HepG2 (cell line): Measurements from ENCODE around the gene TMC4. TPM values are rescaled to one million over a fixed set of nuclear protein-coding genes. Genes with fewer than 3 reads are reported as not detected.

Experiments
- ATAC-seq: fragments of 200-7000 bp; cut with Tn5 transposase; 3 replicates; pipeline ENCODE4 v1.9.1; 2020; ENCODE audit warnings: mild to moderate bottlenecking, moderate library complexity
- BruUV-seq: library from RNA; stranded (reverse); fragments of 400-500 nt; replicated peaks from 2 replicates; lab custom pipeline; 2021; lab: Mats Ljungman, UMichigan
- CTCF ChIA-PET: fragments of 300-600 bp; formaldehyde crosslinking; extraction: SDS; loops from one replicate; lab custom pipeline; 2021; ENCODE audit warnings: low total read pairs, inconsistent platforms, low intra/inter-chr PET ratio; lab: Yijun Ruan, JAX
- POLR2A ChIA-PET: fragments of 350-600 bp; sonication (Branson Sonifier 250); formaldehyde crosslinking; loops from one replicate; lab custom pipeline; 2020; ENCODE audit warnings: antibody characterized with exemption, inconsistent platforms; lab: Yijun Ruan, JAX
- DNase-seq: peaks from one replicate; pipeline ENCODE4 v3.0.0-alpha.2; 2015; ENCODE audit warnings: low spot score
- FAIRE-seq: peaks from 3 replicates; lab custom pipeline; 2011; peaks lifted over from hg19 to GRCh38; lab: Jason Lieb, UNC
- H2AFZ ChIP-seq: one replicate; pipeline ENCODE4 v1.6.1; 2011; ENCODE audit warnings: low read length, inconsistent platforms
- H3K27ac ChIP-seq: fragments of 300-600 bp; 3 replicates; pipeline ENCODE4 v1.8.0; 2011; ENCODE audit warnings: mixed run types, mild to moderate bottlenecking, mixed read lengths, low read length, inconsistent platforms; ENCODE audit not compliant: insufficient read depth; ENCODE audit errors: extremely low read length
- H3K27me3 ChIP-seq, 2 experiments: fragments of 200-600 bp in 1 of 2; 2 replicates in 1 of 2; 3 replicates in 1 of 2; pipeline versions ENCODE4 v1.6.0 to v1.8.0; 2011; ENCODE audit warnings: low read length in 2 of 2, mild to moderate bottlenecking in 2 of 2, moderate library complexity in 2 of 2, inconsistent platforms in 1 of 2; ENCODE audit not compliant: insufficient read depth in 2 of 2, control insufficient read depth in 1 of 2
- H3K36me3 ChIP-seq, 2 experiments: fragments of 200-600 bp in 1 of 2; replicated peaks in 1 of 2; 2 replicates in 1 of 2; 3 replicates in 1 of 2; pipeline versions ENCODE4 v1.5.1 to v1.8.0; 2011; ENCODE audit warnings: low read length in 2 of 2, inconsistent platforms in 1 of 2; ENCODE audit not compliant: insufficient read depth in 2 of 2, control insufficient read depth in 1 of 2
- H3K4me1 ChIP-seq: 2 replicates; pipeline ENCODE4 v1.5.1; 2012; ENCODE audit warnings: low read length, inconsistent platforms; ENCODE audit not compliant: insufficient read depth
- H3K4me2 ChIP-seq: 2 replicates; pipeline ENCODE4 v1.6.0; 2011; ENCODE audit warnings: low read depth, low read length, inconsistent platforms
- H3K4me3 ChIP-seq, 3 experiments: fragments of 200-600 bp in 1 of 3; sonication (generic), shearing (Covaris generic) in 1 of 3; replicated peaks in 1 of 3; 2 replicates each; pipeline ENCODE4 v1.5.1; 2011 to 2016; ENCODE audit warnings: low read length in 3 of 3, inconsistent platforms in 2 of 3, low read depth in 2 of 3, mild to moderate bottlenecking in 2 of 3, control low read depth in 1 of 3, mixed read lengths in 1 of 3; ENCODE audit not compliant: insufficient read depth in 1 of 3
- H3K79me2 ChIP-seq: one replicate; pipeline ENCODE4 v1.6.1; 2011; ENCODE audit warnings: low read length, inconsistent platforms; ENCODE audit not compliant: insufficient read depth
- H3K9ac ChIP-seq: 2 replicates; pipeline ENCODE4 v1.6.0; 2011; ENCODE audit warnings: mild to moderate bottlenecking, low read depth, low read length, inconsistent platforms; ENCODE audit not compliant: insufficient read depth
- H3K9me3 ChIP-seq: 2 replicates; pipeline ENCODE4 v1.5.1; 2012; ENCODE audit warnings: mild to moderate bottlenecking, low read length
- H4K20me1 ChIP-seq: 2 replicates; pipeline ENCODE4 v1.6.0; 2011; ENCODE audit warnings: inconsistent platforms, mild to moderate bottlenecking, low read length, moderate library complexity; ENCODE audit not compliant: insufficient read depth
- GPN1 ChIP-seq: sonication (generic); formaldehyde crosslinking; IDR thresholded peaks from 2 replicates; pipeline ENCODE4 v1.5.1; 2020; ENCODE audit warnings: missing genetic modification reagents, borderline replicate concordance
- HHEX ChIP-seq: IDR thresholded peaks from 2 replicates; pipeline ENCODE4 v1.6.1; 2016; ENCODE audit warnings: control low read depth
- KDM5B ChIP-seq: sonication (generic); formaldehyde crosslinking; IDR thresholded peaks from 2 replicates; pipeline ENCODE4 v1.4.0; 2020; ENCODE audit warnings: missing genetic modification reagents, mild to moderate bottlenecking, borderline replicate concordance
- RCOR2 ChIP-seq: IDR thresholded peaks from 2 replicates; pipeline ENCODE4 v1.6.1; 2016; ENCODE audit warnings: missing biosample characterization, missing genetic modification reagents
- TSC22D2 ChIP-seq: sonication (generic); formaldehyde crosslinking; IDR thresholded peaks from 2 replicates; pipeline ENCODE4 v1.5.1; 2020; ENCODE audit warnings: missing genetic modification reagents, mild to moderate bottlenecking, borderline replicate concordance
- ZNF552 ChIP-seq: sonication (generic); formaldehyde crosslinking; IDR thresholded peaks from 2 replicates; pipeline ENCODE4 v1.9.0; 2022; ENCODE audit warnings: missing genetic modification reagents, mild to moderate bottlenecking, borderline replicate concordance
- WGBS: methylation state at CpG from one replicate; pipeline ENCODE4 v1.1.6; 2017; ENCODE audit warnings: low lambda C conversion rate; 5-methylcytosine and 5-hydroxymethylcytosine counted together
- in situ Hi-C: cut with HindIII; loops from 2 replicates; pipeline ENCODE4 v1.10.0; 2017; ENCODE audit warnings: low pct_unique_long_range_greater_than_20kb; ENCODE audit not compliant: extremely low pct_ligation_motif_present
- intact Hi-C: fragments of 100-400 bp; cut with micrococcal nuclease; formaldehyde crosslinking; loops from one replicate; pipeline ENCODE4 v1.10.0; 2022; ENCODE audit not compliant: unreplicated experiment
- polyA plus RNA-seq, 8 experiments: library from polyadenylated mRNA; depleted of rRNA in 3 of 8; stranded (reverse) in 7 of 8; unstranded in 1 of 8; fragments of >200 nt; fragmentation: Illumina TruSeq in 4 of 8; extraction: Trizol in 4 of 8; gene quantifications; 2 replicates each; pipeline versions ENCODE4 v1.2.1 to v1.2.3, GENCODE V29; 2011 to 2016; ENCODE audit warnings: low read depth in 4 of 8, missing spikeins in 1 of 8, mixed read lengths in 1 of 8; ENCODE audit not compliant: insufficient read depth in 1 of 8
- total RNA-seq, 5 experiments: library from RNA; depleted of rRNA; stranded (reverse); fragments of >200 nt; fragmentation: Illumina TruSeq; extraction: Trizol; gene quantifications; 2 replicates each; pipeline ENCODE4 v1.2.3, GENCODE V29; 2016; ENCODE audit warnings: low read depth in 1 of 5
- TF ChIP-seq, protein P1 (sequence below): IDR thresholded peaks from 2 replicates; pipeline ENCODE4 v1.6.1; 2016; ENCODE audit warnings: mild to moderate bottlenecking, missing biosample characterization, missing genetic modification reagents
- TF ChIP-seq, protein P2 (sequence below): sonication (generic); formaldehyde crosslinking; IDR thresholded peaks from 2 replicates; pipeline ENCODE4 v1.8.0; 2022; ENCODE audit warnings: mild to moderate bottlenecking, missing genetic modification reagents, moderate library complexity
- TF ChIP-seq, protein P3 (sequence below): sonication (generic); formaldehyde crosslinking; IDR thresholded peaks from 2 replicates; pipeline ENCODE4 v1.5.1; 2020; ENCODE audit warnings: missing genetic modification reagents, mild to moderate bottlenecking, borderline replicate concordance

The TMC4 gene
- total and polyA plus RNA-seq, 2 of the 13 experiments (the other 11 are each of a cell fraction or from before 2014, with no cell fraction given): 0.13 to 0.24 TPM

- CTCF ChIA-PET: no interaction called here
These were observed 43.4 kb downstream of the TMC4 start for GRCh38 chr19:54129617-54129996.

More at GRCh38 chr19:54129617-54129996, 43.4 kb downstream of the TMC4 start:
- H4K20me1 ChIP-seq: no peaks in the 10 kb centered on the region
- H3K36me3 ChIP-seq: peaks cover 10 to 40% of the 10 kb centered on the region in 2 experiments; a peak in 4 of 5 replicates
- peaks cover 4% of the 10 kb centered on the region for H3K4me1 ChIP-seq
- no peak for DNase-seq
- no peak overlapping the region for H3K27ac ChIP-seq
- intact Hi-C loops: no loop called here
- TF ChIP-seq, protein P1, sequence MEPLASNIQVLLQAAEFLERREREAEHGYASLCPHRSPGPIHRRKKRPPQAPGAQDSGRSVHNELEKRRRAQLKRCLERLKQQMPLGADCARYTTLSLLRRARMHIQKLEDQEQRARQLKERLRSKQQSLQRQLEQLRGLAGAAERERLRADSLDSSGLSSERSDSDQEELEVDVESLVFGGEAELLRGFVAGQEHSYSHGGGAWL (CRISPR knock-in tag): no peak
- TF ChIP-seq KDM5B (CRISPR knock-in tag) (no peak), ZNF552 (CRISPR knock-in tag) (no peak), HHEX (CRISPR knock-in tag) (no peak), GPN1 (CRISPR knock-in tag) (no peak), RCOR2 (CRISPR knock-in tag) (no peak), TSC22D2 (CRISPR knock-in tag) (no peak)
- TF ChIP-seq, protein P2, sequence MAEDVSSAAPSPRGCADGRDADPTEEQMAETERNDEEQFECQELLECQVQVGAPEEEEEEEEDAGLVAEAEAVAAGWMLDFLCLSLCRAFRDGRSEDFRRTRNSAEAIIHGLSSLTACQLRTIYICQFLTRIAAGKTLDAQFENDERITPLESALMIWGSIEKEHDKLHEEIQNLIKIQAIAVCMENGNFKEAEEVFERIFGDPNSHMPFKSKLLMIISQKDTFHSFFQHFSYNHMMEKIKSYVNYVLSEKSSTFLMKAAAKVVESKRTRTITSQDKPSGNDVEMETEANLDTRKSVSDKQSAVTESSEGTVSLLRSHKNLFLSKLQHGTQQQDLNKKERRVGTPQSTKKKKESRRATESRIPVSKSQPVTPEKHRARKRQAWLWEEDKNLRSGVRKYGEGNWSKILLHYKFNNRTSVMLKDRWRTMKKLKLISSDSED (CRISPR knock-in tag): no peak
- TF ChIP-seq, protein P3, sequence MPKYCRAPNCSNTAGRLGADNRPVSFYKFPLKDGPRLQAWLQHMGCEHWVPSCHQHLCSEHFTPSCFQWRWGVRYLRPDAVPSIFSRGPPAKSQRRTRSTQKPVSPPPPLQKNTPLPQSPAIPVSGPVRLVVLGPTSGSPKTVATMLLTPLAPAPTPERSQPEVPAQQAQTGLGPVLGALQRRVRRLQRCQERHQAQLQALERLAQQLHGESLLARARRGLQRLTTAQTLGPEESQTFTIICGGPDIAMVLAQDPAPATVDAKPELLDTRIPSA (CRISPR knock-in tag): no peak
- TF ChIP-seq, all 625 proteins: peak for 0
- Histone ChIP-seq H3K4me3 (no peak overlapping the region), H3K4me2 (no peak overlapping the region), H2AFZ (no peak overlapping the region), H3K79me2 (no peaks in the 10 kb centered on the region), H3K9ac (no peak overlapping the region), H3K9me3 (peaks cover 5% of the 10 kb centered on the region), H3K27me3 (no peaks in the 10 kb centered on the region)
- in situ Hi-C loops: no loop called here
- FAIRE-seq: no peak
- POLR2A ChIA-PET: no interaction called here
- ATAC-seq: no peak
- 83% methylated on average over 5 of the region's 20 CpGs for WGBS
- BruUV-seq: no TSS peak
